Trophoblast cell (in vitro differentiated cells and primary cell): Measurements from ENCODE around the gene RPL32.

Source experiments
- DNase-seq, 2 donors: peaks; one replicate each; pipeline ENCODE4 v3.0.0-alpha.2; 2016
- H2AFZ ChIP-seq: 2 replicates; pipeline ENCODE4 v1.6.1; 2013; ENCODE audit warnings: low read length, moderate library complexity, mild to moderate bottlenecking; ENCODE audit not compliant: insufficient read depth, poor library complexity
- H2AK5ac ChIP-seq: 2 replicates; pipeline ENCODE4 v1.6.1; 2013; ENCODE audit warnings: mild to moderate bottlenecking, low read length
- H2BK120ac ChIP-seq: 2 replicates; pipeline ENCODE4 v1.6.1; 2013; ENCODE audit warnings: low read length, mild to moderate bottlenecking, moderate library complexity; ENCODE audit not compliant: insufficient read depth, poor library complexity
- H2BK12ac ChIP-seq: 2 replicates; pipeline ENCODE4 v1.6.1; 2013; ENCODE audit warnings: mild to moderate bottlenecking, low read length, moderate library complexity
- H2BK5ac ChIP-seq: 2 replicates; pipeline ENCODE4 v1.6.1; 2013; ENCODE audit warnings: low read length, low read depth, moderate library complexity, mild to moderate bottlenecking; ENCODE audit not compliant: poor library complexity
- H3K14ac ChIP-seq: 2 replicates; pipeline ENCODE4 v1.6.1; 2013; ENCODE audit warnings: mild to moderate bottlenecking, low read length
- H3K18ac ChIP-seq: 2 replicates; pipeline ENCODE4 v1.6.1; 2013; ENCODE audit warnings: mild to moderate bottlenecking, low read length
- H3K23ac ChIP-seq: 2 replicates; pipeline ENCODE4 v1.6.1; 2013; ENCODE audit warnings: low read length
- H3K27ac ChIP-seq: 2 replicates; pipeline ENCODE4 v1.5.1; 2013; ENCODE audit warnings: low read depth, mild to moderate bottlenecking, inconsistent platforms, low read length, moderate library complexity
- H3K27me3 ChIP-seq: 2 replicates; pipeline ENCODE4 v1.6.1; 2013; ENCODE audit warnings: inconsistent platforms, mild to moderate bottlenecking, low read length, moderate library complexity; ENCODE audit not compliant: insufficient read depth
- H3K36me3 ChIP-seq, 2 experiments: 1 replicate in 1 of 2; 2 replicates in 1 of 2; pipeline ENCODE4 v1.6.1; 2013; ENCODE audit warnings: low read length in 2 of 2, mild to moderate bottlenecking in 2 of 2, moderate library complexity in 1 of 2; ENCODE audit not compliant: insufficient read depth in 2 of 2, control insufficient read depth in 1 of 2
- H3K4ac ChIP-seq: 2 replicates; pipeline ENCODE4 v1.6.1; 2013; ENCODE audit warnings: low read depth, mild to moderate bottlenecking, low read length, moderate library complexity
- H3K4me1 ChIP-seq, 2 experiments: 1 replicate in 1 of 2; 2 replicates in 1 of 2; pipeline ENCODE4 v1.6.1; 2013; ENCODE audit warnings: low read length in 2 of 2, mild to moderate bottlenecking in 2 of 2, moderate library complexity in 1 of 2; ENCODE audit not compliant: insufficient read depth in 2 of 2, control insufficient read depth in 1 of 2
- H3K4me2 ChIP-seq: 2 replicates; pipeline ENCODE4 v1.6.1; 2013; ENCODE audit warnings: inconsistent platforms, mild to moderate bottlenecking, low read length, moderate library complexity
- H3K4me3 ChIP-seq: 2 replicates; pipeline ENCODE4 v1.5.1; 2013; ENCODE audit warnings: mild to moderate bottlenecking, low read depth, low read length, inconsistent platforms
- H3K79me1 ChIP-seq: one replicate; pipeline ENCODE4 v1.6.1; 2013; ENCODE audit warnings: low read length
- H3K79me2 ChIP-seq: 2 replicates; pipeline ENCODE4 v1.6.1; 2013; ENCODE audit warnings: low read length, mild to moderate bottlenecking; ENCODE audit not compliant: control insufficient read depth, insufficient read depth, poor library complexity
- H3K9ac ChIP-seq: 2 replicates; pipeline ENCODE4 v1.6.1; 2013; ENCODE audit warnings: mild to moderate bottlenecking, low read length
- H3K9me3 ChIP-seq: 2 replicates; pipeline ENCODE4 v1.6.1; 2013; ENCODE audit warnings: low read depth, mild to moderate bottlenecking, control low read depth, inconsistent platforms, low read length; ENCODE audit not compliant: insufficient read depth
- H4K12ac ChIP-seq: 2 replicates; pipeline ENCODE4 v1.6.1; 2013; ENCODE audit warnings: low read depth, mild to moderate bottlenecking, low read length, moderate library complexity
- H4K8ac ChIP-seq: 2 replicates; pipeline ENCODE4 v1.6.1; 2013; ENCODE audit warnings: low read depth, mild to moderate bottlenecking, low read length, moderate library complexity
- H4K91ac ChIP-seq: one replicate; pipeline ENCODE4 v1.6.1; 2013; ENCODE audit warnings: low read depth, mild to moderate bottlenecking, low read length, moderate library complexity
- WGBS: extraction: QIAGEN DNeasy Blood & Tissue Kit; methylation state at CpG from one replicate; pipeline ENCODE4 v1.1.7; 2013; ENCODE audit warnings: missing lambda C conversion rate; ENCODE audit not compliant: insufficient read length, insufficient coverage; ENCODE audit errors: extremely low coverage; 5-methylcytosine and 5-hydroxymethylcytosine counted together

Gene RPL32

GRCh38 chr3:12817343-12817710 is 24.0 kb downstream of the RPL32 start:
- Histone ChIP-seq H4K12ac (no peak overlapping the region), H3K23ac (no peak overlapping the region), H3K4me1 (no peaks in the 10 kb centered on the region), H3K4ac (no peak overlapping the region), H3K36me3 (no peaks in the 10 kb centered on the region), H3K79me1 (no peaks in the 10 kb centered on the region), H3K79me2 (no peaks in the 10 kb centered on the region), H4K8ac (no peak overlapping the region), H3K9ac (no peak overlapping the region), H3K14ac (no peak overlapping the region), H3K4me2 (no peak overlapping the region), H3K4me3 (no peak overlapping the region), H2BK5ac (no peak overlapping the region), H2AFZ (no peak overlapping the region), H2BK12ac (no peak overlapping the region), H3K27ac (no peak overlapping the region), H4K91ac (no peak overlapping the region), H3K18ac (no peak overlapping the region), H3K27me3 (no peaks in the 10 kb centered on the region), H2AK5ac (no peak overlapping the region), H2BK120ac (no peak overlapping the region), H3K9me3 (no peaks in the 10 kb centered on the region)
- no peak for DNase-seq
- WGBS: no CpG with 5 or more reads among the region's 16 CpGs

DNA sequence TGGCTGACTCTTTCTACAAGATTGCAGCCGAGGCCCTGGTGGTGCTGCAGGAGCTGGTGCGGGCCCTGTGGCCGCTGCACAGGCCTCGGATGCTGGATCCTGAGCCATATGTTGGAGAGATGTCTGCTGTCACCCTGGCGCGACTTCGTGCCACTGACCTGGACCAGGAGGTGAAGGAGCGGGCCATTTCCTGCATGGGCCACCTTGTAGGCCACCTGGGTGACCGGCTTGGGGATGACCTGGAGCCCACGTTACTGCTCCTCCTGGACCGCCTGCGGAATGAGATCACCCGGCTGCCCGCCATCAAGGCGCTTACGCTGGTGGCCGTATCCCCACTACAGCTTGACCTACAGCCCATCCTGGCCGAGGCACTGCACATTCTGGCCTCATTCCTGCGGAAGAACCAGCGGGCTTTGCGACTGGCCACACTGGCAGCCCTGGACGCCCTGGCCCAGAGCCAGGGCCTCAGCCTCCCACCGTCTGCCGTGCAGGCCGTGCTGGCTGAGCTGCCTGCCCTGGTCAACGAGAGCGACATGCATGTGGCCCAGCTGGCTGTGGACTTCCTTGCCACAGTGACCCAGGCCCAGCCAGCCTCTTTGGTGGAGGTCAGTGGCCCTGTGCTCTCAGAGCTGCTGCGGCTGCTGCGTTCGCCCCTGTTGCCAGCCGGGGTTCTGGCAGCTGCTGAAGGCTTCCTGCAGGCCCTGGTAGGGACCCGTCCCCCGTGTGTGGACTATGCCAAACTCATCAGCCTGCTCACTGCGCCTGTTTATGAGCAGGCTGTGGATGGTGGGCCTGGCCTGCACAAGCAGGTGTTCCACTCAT is 24.6 kb downstream of the RPL32 start:
- Histone ChIP-seq H3K27ac (no peak overlapping the region), H4K8ac (no peak overlapping the region)
- no CpG with 5 or more reads among the region's 34 CpGs for WGBS

DNA sequence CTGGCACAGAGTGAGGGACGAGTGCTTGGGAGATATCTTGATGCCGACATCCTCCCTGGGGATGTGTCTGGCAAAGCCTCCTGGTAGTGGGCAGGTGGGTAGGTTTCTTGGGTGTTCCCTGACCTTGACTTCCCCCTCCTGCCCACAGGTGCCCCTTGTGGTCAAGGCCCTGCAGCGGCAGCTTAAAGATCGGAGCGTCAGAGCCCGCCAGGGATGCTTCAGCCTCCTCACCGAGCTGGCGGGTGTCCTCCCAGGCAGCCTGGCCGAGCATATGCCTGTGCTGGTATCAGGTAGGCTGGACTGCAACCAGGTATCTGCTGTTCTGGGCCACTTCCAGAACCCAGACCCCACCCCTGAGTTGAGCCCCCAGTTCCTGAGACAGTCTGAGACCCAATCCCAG is 25.6 kb downstream of the RPL32 start:
- Histone ChIP-seq H2BK5ac (no peak overlapping the region), H3K27me3 (no peaks in the 10 kb centered on the region), H3K23ac (no peak overlapping the region), H3K9me3 (no peaks in the 10 kb centered on the region), H3K9ac (no peak overlapping the region), H3K27ac (no peak overlapping the region), H3K4me3 (no peak overlapping the region), H2BK120ac (no peak overlapping the region), H2BK12ac (no peak overlapping the region), H3K4ac (no peak overlapping the region), H2AK5ac (no peak overlapping the region), H3K79me1 (no peaks in the 10 kb centered on the region), H4K12ac (no peak overlapping the region), H3K79me2 (no peaks in the 10 kb centered on the region), H3K14ac (no peak overlapping the region), H3K4me2 (no peak overlapping the region), H4K8ac (no peak overlapping the region), H4K91ac (no peak overlapping the region), H3K4me1 (no peaks in the 10 kb centered on the region), H2AFZ (no peak overlapping the region), H3K36me3 (no peaks in the 10 kb centered on the region), H3K18ac (no peak overlapping the region)
- WGBS: no CpG with 5 or more reads among the region's 9 CpGs
- no peak for DNase-seq

More for the DNA sequence above, 24.6 kb downstream of the RPL32 start:
- Histone ChIP-seq H2BK5ac (no peak overlapping the region), H3K79me2 (no peaks in the 10 kb centered on the region), H2BK12ac (no peak overlapping the region), H3K14ac (no peak overlapping the region), H3K9ac (no peak overlapping the region), H3K36me3 (no peaks in the 10 kb centered on the region), H3K4me1 (no peaks in the 10 kb centered on the region), H2AK5ac (no peak overlapping the region), H4K91ac (no peak overlapping the region), H3K27me3 (no peaks in the 10 kb centered on the region), H3K4ac (no peak overlapping the region), H4K12ac (no peak overlapping the region), H3K4me3 (peak overlapping the region; percentile 21), H3K4me2 (no peak overlapping the region), H3K79me1 (no peaks in the 10 kb centered on the region), H2AFZ (no peak overlapping the region), H3K9me3 (no peaks in the 10 kb centered on the region), H2BK120ac (no peak overlapping the region), H3K23ac (no peak overlapping the region), H3K18ac (no peak overlapping the region)
- DNase-seq: no peak

- no peak overlapping the region for H2AK5ac ChIP-seq
- no peak overlapping the region for H2AFZ ChIP-seq
- WGBS: no CpG with 5 or more reads among the region's 24 CpGs
- no peaks in the 10 kb centered on the region for H3K4me1 ChIP-seq
- H3K79me1 ChIP-seq: peaks cover under 1% of the 10 kb centered on the region
- H2BK12ac ChIP-seq: no peak overlapping the region
- H3K4me2 ChIP-seq: no peak overlapping the region
- H3K27ac ChIP-seq: no peak overlapping the region
- no peak overlapping the region for H2BK5ac ChIP-seq
- no peak overlapping the region for H3K23ac ChIP-seq
- H4K12ac ChIP-seq: no peak overlapping the region
- H4K91ac ChIP-seq: no peak overlapping the region
- peaks cover under 1% of the 10 kb centered on the region for H3K79me2 ChIP-seq
- no peak overlapping the region for H4K8ac ChIP-seq
- no peak overlapping the region for H3K14ac ChIP-seq
- H3K27me3 ChIP-seq: no peaks in the 10 kb centered on the region
- no peak overlapping the region for H3K18ac ChIP-seq
- peak overlapping the region; percentile 35 for H3K4me3 ChIP-seq
- DNase-seq: no peak
- no peaks in the 10 kb centered on the region for H3K9me3 ChIP-seq
- H3K36me3 ChIP-seq: no peaks in the 10 kb centered on the region
- no peak overlapping the region for H3K4ac ChIP-seq
- H3K9ac ChIP-seq: no peak overlapping the region
- no peak overlapping the region for H2BK120ac ChIP-seq
These were observed 26.3 kb downstream of the RPL32 start for GRCh38 chr3:12815078-12815477.
